Measurements from ENCODE around the gene PRSS2. TPM values are rescaled to one million over a fixed set of nuclear protein-coding genes. Genes with fewer than 3 reads are reported as not detected.

The PRSS2 gene
- total RNA-seq, 2 donors from 2014 or later, result not detected

GRCh38 chr7:142792593-142792992, 21.8 kb downstream of the PRSS2 start:
- DNase-seq, result no peak
- Mint-ChIP-seq H3K27ac (peak overlapping the region; percentile 95), H3K9me3 (no peaks in the 10 kb centered on the region), H3K4me3 (peak overlapping the region; percentile 94), H3K36me3 (ENCODE audit: insufficient read depth in 2 of 2) (peaks cover 36 to 53% of the 10 kb centered on the region in 2 donors), H3K4me1 (ENCODE audit: low read depth) (peaks cover 40% of the 10 kb centered on the region), H3K27me3 (ENCODE audit: low read depth) (no peaks in the 10 kb centered on the region)
- no peak for ATAC-seq (replicated peaks in 1 of 2)

DNA sequence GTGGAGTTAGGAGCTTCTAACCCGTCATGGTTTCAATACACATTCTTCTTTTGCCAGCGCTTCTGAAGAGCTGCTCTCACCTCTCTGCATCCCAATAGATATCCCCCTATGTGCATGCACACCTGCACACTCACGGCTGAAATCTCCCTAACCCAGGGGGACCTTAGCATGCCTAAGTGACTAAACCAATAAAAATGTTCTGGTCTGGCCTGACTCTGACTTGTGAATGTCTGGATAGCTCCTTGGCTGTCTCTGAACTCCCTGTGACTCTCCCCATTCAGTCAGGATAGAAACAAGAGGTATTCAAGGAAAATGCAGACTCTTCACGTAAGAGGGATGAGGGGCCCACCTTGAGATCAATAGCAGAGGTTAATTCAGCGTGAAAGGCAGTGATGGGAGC, 22.4 kb downstream of the PRSS2 start:
- Mint-ChIP-seq H3K36me3 (ENCODE audit: insufficient read depth in 2 of 2) (peaks cover 38 to 55% of the 10 kb centered on the region in 2 donors), H3K27ac (peak overlapping the region; percentile 95), H3K4me3 (peak overlapping the region; percentile 94), H3K4me1 (ENCODE audit: low read depth) (peaks cover 40% of the 10 kb centered on the region), H3K27me3 (ENCODE audit: low read depth) (no peaks in the 10 kb centered on the region), H3K9me3 (no peaks in the 10 kb centered on the region)
- ATAC-seq (replicated peaks in 1 of 2) (no peak), DNase-seq (no peak)

DNA sequence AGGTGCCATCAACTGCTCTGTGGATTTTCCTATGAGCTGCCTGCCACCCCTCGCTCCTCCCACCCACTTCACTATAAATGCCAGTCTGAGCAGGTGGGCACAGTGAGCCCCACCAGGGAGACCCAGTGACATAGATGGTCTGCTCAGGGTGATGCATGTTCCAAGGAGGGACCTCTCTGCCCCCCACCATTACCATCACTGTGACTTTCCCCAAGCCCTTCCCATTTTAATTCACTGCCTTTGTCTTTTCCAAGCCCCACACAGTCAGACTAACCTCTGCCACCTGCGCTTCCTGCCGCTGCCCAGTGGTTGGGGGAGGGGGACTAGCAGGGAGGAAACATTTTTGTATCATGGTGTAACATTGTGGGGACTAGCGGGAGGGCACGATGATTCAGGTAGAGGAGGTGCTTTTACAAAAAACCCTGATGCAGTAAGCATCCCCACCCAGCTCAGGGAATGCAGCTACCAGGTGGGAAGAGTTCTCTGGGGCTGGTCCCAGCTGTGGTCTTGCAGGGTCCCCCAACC, 24.6 kb downstream of the PRSS2 start:
- H3K4me3 Mint-ChIP-seq, result peak overlapping the region; percentile 94 to 100
- no peaks in the 10 kb centered on the region for H3K27me3 Mint-ChIP-seq (ENCODE audit: low read depth)
- H3K36me3 Mint-ChIP-seq (ENCODE audit: insufficient read depth in 2 of 2), result peaks cover 42 to 59% of the 10 kb centered on the region in 2 donors
- ATAC-seq (replicated peaks in 1 of 2) (peak; percentile 32 to 39), DNase-seq (peak; percentile 62)
- H3K27ac Mint-ChIP-seq, result peak overlapping the region; percentile 98
- peaks cover 57% of the 10 kb centered on the region for H3K4me1 Mint-ChIP-seq (ENCODE audit: low read depth)
- no peaks in the 10 kb centered on the region for H3K9me3 Mint-ChIP-seq

GRCh38 chr7:142796001-142796500, 25.3 kb downstream of the PRSS2 start:
- peaks cover 62% of the 10 kb centered on the region for H3K4me1 Mint-ChIP-seq (ENCODE audit: low read depth)
- no peaks in the 10 kb centered on the region for H3K9me3 Mint-ChIP-seq
- no peak for DNase-seq
- peaks cover 43 to 60% of the 10 kb centered on the region in 2 donors for H3K36me3 Mint-ChIP-seq (ENCODE audit: insufficient read depth in 2 of 2)
- H3K27ac Mint-ChIP-seq, result peak overlapping the region; percentile 98
- ATAC-seq (replicated peaks in 1 of 2), result no peak
- no peaks in the 10 kb centered on the region for H3K27me3 Mint-ChIP-seq (ENCODE audit: low read depth)
- peak overlapping the region; percentile 94 to 100 for H3K4me3 Mint-ChIP-seq

DNA sequence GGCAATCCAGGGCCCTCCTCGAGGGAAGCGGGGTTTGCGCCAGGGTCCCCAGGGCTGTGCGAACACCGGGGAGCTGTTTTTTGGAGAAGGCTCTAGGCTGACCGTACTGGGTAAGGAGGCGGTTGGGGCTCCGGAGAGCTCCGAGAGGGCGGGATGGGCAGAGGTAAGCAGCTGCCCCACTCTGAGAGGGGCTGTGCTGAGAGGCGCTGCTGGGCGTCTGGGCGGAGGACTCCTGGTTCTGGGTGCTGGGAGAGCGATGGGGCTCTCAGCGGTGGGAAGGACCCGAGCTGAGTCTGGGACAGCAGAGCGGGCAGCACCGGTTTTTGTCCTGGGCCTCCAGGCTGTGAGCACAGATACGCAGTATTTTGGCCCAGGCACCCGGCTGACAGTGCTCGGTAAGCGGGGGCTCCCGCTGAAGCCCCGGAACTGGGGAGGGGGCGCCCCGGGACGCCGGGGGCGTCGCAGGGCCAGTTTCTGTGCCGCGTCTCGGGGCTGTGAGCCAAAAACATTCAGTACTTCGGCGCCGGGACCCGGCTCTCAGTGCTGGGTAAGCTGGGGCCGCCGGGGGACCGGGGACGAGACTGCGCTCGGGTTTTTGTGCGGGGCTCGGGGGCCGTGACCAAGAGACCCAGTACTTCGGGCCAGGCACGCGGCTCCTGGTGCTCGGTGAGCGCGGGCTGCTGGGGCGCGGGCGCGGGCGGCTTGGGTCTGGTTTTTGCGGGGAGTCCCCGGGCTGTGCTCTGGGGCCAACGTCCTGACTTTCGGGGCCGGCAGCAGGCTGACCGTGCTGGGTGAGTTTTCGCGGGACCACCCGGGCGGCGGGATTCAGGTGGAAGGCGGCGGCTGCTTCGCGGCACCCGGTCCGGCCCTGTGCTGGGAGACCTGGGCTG, 26.0 kb downstream of the PRSS2 start:
- peak overlapping the region; percentile 98 for H3K27ac Mint-ChIP-seq
- DNase-seq (no peak), ATAC-seq (replicated peaks in 1 of 2) (peak; percentile 3 to 5)
- peaks cover 44 to 62% of the 10 kb centered on the region in 2 donors for H3K36me3 Mint-ChIP-seq (ENCODE audit: insufficient read depth in 2 of 2)
- H3K27me3 Mint-ChIP-seq (ENCODE audit: low read depth), result no peaks in the 10 kb centered on the region
- peak overlapping the region; percentile 94 to 100 for H3K4me3 Mint-ChIP-seq
- H3K4me1 Mint-ChIP-seq (ENCODE audit: low read depth), result peaks cover 63% of the 10 kb centered on the region
- H3K9me3 Mint-ChIP-seq, result no peaks in the 10 kb centered on the region

DNA sequence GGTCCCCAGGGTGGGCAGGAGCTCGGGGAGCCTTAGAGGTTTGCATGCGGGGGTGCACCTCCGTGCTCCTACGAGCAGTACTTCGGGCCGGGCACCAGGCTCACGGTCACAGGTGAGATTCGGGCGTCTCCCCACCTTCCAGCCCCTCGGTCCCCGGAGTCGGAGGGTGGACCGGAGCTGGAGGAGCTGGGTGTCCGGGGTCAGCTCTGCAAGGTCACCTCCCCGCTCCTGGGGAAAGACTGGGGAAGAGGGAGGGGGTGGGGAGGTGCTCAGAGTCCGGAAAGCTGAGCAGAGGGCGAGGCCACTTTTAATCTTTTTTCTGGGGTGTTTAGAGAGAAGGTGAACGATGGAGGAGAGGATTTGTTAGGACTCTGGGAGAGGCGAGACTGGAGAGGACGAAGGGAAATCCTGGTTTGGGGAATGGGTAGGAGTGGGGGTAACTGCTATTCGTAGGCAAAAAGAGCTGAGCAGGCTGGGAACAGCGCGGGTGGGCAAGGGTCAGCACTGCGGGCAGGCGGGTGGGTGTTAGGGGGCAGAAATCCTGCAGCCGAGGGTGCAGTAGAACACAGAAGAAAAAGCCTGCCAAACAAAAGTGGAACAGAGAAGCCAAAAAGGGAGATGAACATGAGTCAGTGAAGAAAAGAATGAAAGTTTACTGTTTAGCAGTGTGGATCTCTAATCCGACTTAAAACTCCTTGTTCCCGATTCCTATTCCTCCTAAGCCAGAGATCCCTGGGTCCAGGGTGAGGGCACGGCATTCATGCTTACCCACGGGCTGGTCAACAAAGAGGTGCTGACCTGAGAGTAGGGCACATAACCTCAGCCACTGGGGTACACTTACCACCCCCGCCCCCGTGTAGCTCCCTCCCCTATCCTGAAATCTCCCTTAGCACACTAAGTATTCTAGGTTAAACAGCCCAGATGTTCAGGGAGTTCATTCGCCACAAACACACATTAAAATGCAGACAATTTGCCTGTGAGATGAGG, 26.9 kb downstream of the PRSS2 start:
- Mint-ChIP-seq H3K9me3 (no peaks in the 10 kb centered on the region), H3K27me3 (ENCODE audit: low read depth) (no peaks in the 10 kb centered on the region), H3K4me1 (ENCODE audit: low read depth) (peaks cover 67% of the 10 kb centered on the region), H3K36me3 (ENCODE audit: insufficient read depth in 2 of 2) (peaks cover 52 to 67% of the 10 kb centered on the region in 2 donors), H3K4me3 (peak overlapping the region; percentile 94 to 100), H3K27ac (peak overlapping the region; percentile 90)
- peak in 1 of 2 donors; percentile 20 for ATAC-seq (replicated peaks in 1 of 2)
- DNase-seq, result no peak

GRCh38 chr7:142798451-142799436, 28.0 kb downstream of the PRSS2 start:
- ATAC-seq (replicated peaks in 1 of 2), result peak; percentile 29 to 32
- no peak for DNase-seq
- no peaks in the 10 kb centered on the region for H3K9me3 Mint-ChIP-seq
- no peaks in the 10 kb centered on the region for H3K27me3 Mint-ChIP-seq (ENCODE audit: low read depth)
- H3K4me3 Mint-ChIP-seq, result peak overlapping the region; percentile 94 to 100
- H3K27ac Mint-ChIP-seq, result peak overlapping the region; percentile 90
- peaks cover 56 to 70% of the 10 kb centered on the region in 2 donors for H3K36me3 Mint-ChIP-seq (ENCODE audit: insufficient read depth in 2 of 2)
- peaks cover 67% of the 10 kb centered on the region for H3K4me1 Mint-ChIP-seq (ENCODE audit: low read depth)

- Mint-ChIP-seq H3K27me3 (ENCODE audit: low read depth) (no peaks in the 10 kb centered on the region), H3K4me3 (peak overlapping the region; percentile 94 to 100), H3K4me1 (ENCODE audit: low read depth) (peaks cover 67% of the 10 kb centered on the region), H3K9me3 (no peaks in the 10 kb centered on the region), H3K27ac (peak overlapping the region; percentile 90), H3K36me3 (ENCODE audit: insufficient read depth in 2 of 2) (peaks cover 52 to 65% of the 10 kb centered on the region in 2 donors)
- DNase-seq (no peak), ATAC-seq (replicated peaks in 1 of 2) (no peak)
Observed at GRCh38 chr7:142799437-142799835, 28.7 kb downstream of the PRSS2 start.

GRCh38 chr7:142800088-142800487, 29.3 kb downstream of the PRSS2 start:
- Mint-ChIP-seq H3K9me3 (no peaks in the 10 kb centered on the region), H3K27me3 (ENCODE audit: low read depth) (no peaks in the 10 kb centered on the region), H3K27ac (peak overlapping the region; percentile 90), H3K4me3 (peak overlapping the region; percentile 94 to 100), H3K4me1 (ENCODE audit: low read depth) (peaks cover 67% of the 10 kb centered on the region), H3K36me3 (ENCODE audit: insufficient read depth in 2 of 2) (peaks cover 52 to 65% of the 10 kb centered on the region in 2 donors)
- DNase-seq (no peak), ATAC-seq (replicated peaks in 1 of 2) (peak; percentile 29 to 38)

DNA sequence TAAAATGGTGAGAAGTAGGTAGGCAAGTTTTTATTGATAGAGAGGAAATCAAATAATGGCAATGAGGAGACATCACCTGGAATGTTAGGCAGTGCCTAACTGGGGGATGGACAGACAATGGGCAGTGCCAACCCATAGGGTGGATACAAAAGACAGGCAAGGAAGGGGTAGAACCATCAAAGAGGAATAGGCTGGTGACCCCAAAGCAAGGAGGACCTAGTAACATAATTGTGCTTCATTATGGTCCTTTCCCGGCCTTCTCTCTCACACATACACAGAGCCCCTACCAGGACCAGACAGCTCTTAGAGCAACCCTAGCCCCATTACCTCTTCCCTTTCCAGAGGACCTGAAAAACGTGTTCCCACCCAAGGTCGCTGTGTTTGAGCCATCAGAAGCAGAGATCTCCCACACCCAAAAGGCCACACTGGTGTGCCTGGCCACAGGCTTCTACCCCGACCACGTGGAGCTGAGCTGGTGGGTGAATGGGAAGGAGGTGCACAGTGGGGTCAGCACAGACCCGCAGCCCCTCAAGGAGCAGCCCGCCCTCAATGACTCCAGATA, 30.0 kb downstream of the PRSS2 start:
- ATAC-seq (replicated peaks in 1 of 2), result no peak
- peak overlapping the region; percentile 90 for H3K27ac Mint-ChIP-seq
- H3K4me3 Mint-ChIP-seq, result peak overlapping the region; percentile 94 to 100
- H3K4me1 Mint-ChIP-seq (ENCODE audit: low read depth), result peaks cover 70% of the 10 kb centered on the region
- no peaks in the 10 kb centered on the region for H3K27me3 Mint-ChIP-seq (ENCODE audit: low read depth)
- peaks cover 52 to 61% of the 10 kb centered on the region in 2 donors for H3K36me3 Mint-ChIP-seq (ENCODE audit: insufficient read depth in 2 of 2)
- DNase-seq, result no peak
- no peaks in the 10 kb centered on the region for H3K9me3 Mint-ChIP-seq

- ATAC-seq (replicated peaks in 1 of 2) (no peak), DNase-seq (no peak)
- Mint-ChIP-seq H3K36me3 (ENCODE audit: insufficient read depth in 2 of 2) (peaks cover 49 to 57% of the 10 kb centered on the region in 2 donors), H3K27me3 (ENCODE audit: low read depth) (no peaks in the 10 kb centered on the region), H3K27ac (peak overlapping the region; percentile 90), H3K4me3 (peak overlapping the region; percentile 94 to 100), H3K4me1 (ENCODE audit: low read depth) (peaks cover 79% of the 10 kb centered on the region), H3K9me3 (no peaks in the 10 kb centered on the region)
Observed at GRCh38 chr7:142801601-142802295, 31.0 kb downstream of the PRSS2 start.

Data from activated T-cell treated with anti-CD3 and anti-CD28 coated beads, Interleukin-2, amount 50 U/mL, for 72 hours (primary cell).